Skeletal muscle tissue (tissue), 4 donors: ENCODE data around the gene ZSWIM4. TPM values are rescaled to one million over a fixed set of nuclear protein-coding genes. Genes with fewer than 3 reads are reported as not detected.
"Not testable (repeated sequence)": the region's sequence is repeated elsewhere in the genome, so short reads cannot be mapped to it uniquely, and the experiment has no call there.

Source experiments
- H3K27ac ChIP-seq: one replicate; pipeline ENCODE4 v1.7.0; 2013; ENCODE audit warnings: mild to moderate bottlenecking, low read depth, low read length, inconsistent platforms
- H3K27me3 ChIP-seq, 3 donors: one replicate each; pipeline ENCODE4 v1.7.0; 2013; ENCODE audit warnings: low read length in 3 of 3; ENCODE audit not compliant: control insufficient read depth in 3 of 3, insufficient read depth in 3 of 3
- H3K36me3 ChIP-seq, 3 donors: one replicate each; pipeline ENCODE4 v1.7.0; 2013; ENCODE audit warnings: low read length in 3 of 3; ENCODE audit not compliant: control insufficient read depth in 3 of 3, insufficient read depth in 3 of 3
- H3K4me1 ChIP-seq, 3 donors: one replicate each; pipeline ENCODE4 v1.7.0; 2013; ENCODE audit warnings: low read length in 3 of 3, mild to moderate bottlenecking in 3 of 3; ENCODE audit not compliant: control insufficient read depth in 3 of 3, insufficient read depth in 3 of 3
- H3K4me3 ChIP-seq, 3 donors: one replicate each; pipeline ENCODE4 v1.7.0; 2013; ENCODE audit warnings: low read length in 3 of 3
- H3K9ac ChIP-seq, 3 donors: one replicate each; pipeline ENCODE4 v1.7.0; 2013; ENCODE audit warnings: low read length in 3 of 3, mild to moderate bottlenecking in 3 of 3, moderate library complexity in 2 of 3, low read depth in 1 of 3
- H3K9me3 ChIP-seq, 3 donors: one replicate each; pipeline ENCODE4 v1.7.0; 2013; ENCODE audit warnings: low read length in 3 of 3; ENCODE audit not compliant: control insufficient read depth in 3 of 3
- total RNA-seq: library from RNA; depleted of rRNA; stranded (reverse); fragments of >200 nt; gene quantifications from one replicate; pipeline ENCODE4 v1.2.3, GENCODE V29; 2014
- donor health status: Osteomylitis.

The ZSWIM4 gene
- total RNA-seq, 1 donor from 2014 or later = 2.6 TPM

GRCh38 chr19:13774217-13775191, 20.7 kb upstream of the ZSWIM4 start, which contains the start of gene C19orf53:
C19orf53 (plus strand) TSS chr19:13774456; CDS start chr19:13774478, 22 bp downstream.
- no peaks in the 10 kb centered on the region for H3K9me3 ChIP-seq
- peak within 1 kb of the TSS; percentile 67 for H3K27ac ChIP-seq
- peak within 1 kb of the TSS; percentile 75 to 94 (median 85) for H3K4me3 ChIP-seq
- peaks cover 13 to 20% (median 16%) of the 10 kb centered on the region in 3 donors for H3K4me1 ChIP-seq
- H3K36me3 ChIP-seq = peaks cover 31 to 43% (median 39%) of the 10 kb centered on the region in 3 donors
- H3K9ac ChIP-seq = peak within 1 kb of the TSS; percentile 93 to 98 (median 97)
- H3K27me3 ChIP-seq = no peaks in the 10 kb centered on the region

GRCh38 chr19:13778398-13778797, 16.8 kb upstream of the ZSWIM4 start:
- Histone ChIP-seq H3K36me3 (peaks cover 25 to 30% (median 29%) of the 10 kb centered on the region in 3 donors), H3K27ac (no peak overlapping the region), H3K9ac (peak overlapping the region in 1 of 3 donors; percentile 12), H3K9me3 (no peaks in the 10 kb centered on the region), H3K27me3 (no peaks in the 10 kb centered on the region), H3K4me1 (peaks cover 13 to 21% (median 20%) of the 10 kb centered on the region in 3 donors), H3K4me3 (no peak overlapping the region)

GRCh38 chr19:13778847-13779246, 16.4 kb upstream of the ZSWIM4 start:
- Histone ChIP-seq H3K4me1 (peaks cover 13 to 20% (median 19%) of the 10 kb centered on the region in 3 donors), H3K9ac (peak overlapping the region in 1 of 3 donors; percentile 12), H3K9me3 (no peaks in the 10 kb centered on the region), H3K27me3 (no peaks in the 10 kb centered on the region), H3K4me3 (no peak overlapping the region), H3K27ac (no peak overlapping the region), H3K36me3 (peaks cover 25 to 30% (median 29%) of the 10 kb centered on the region in 3 donors)

- not testable (repeated sequence) for H3K27me3 ChIP-seq, H3K9me3 ChIP-seq, H3K9ac ChIP-seq, H3K27ac ChIP-seq, H3K4me3 ChIP-seq
- peaks cover 25 to 30% (median 29%) of the 10 kb centered on the region in 3 donors for H3K36me3 ChIP-seq
- peaks cover 13 to 19% (median 15%) of the 10 kb centered on the region in 3 donors for H3K4me1 ChIP-seq
These were observed 15.4 kb upstream of the ZSWIM4 start for GRCh38 chr19:13779794-13780193.

GRCh38 chr19:13781547-13781946, 13.7 kb upstream of the ZSWIM4 start:
- Histone ChIP-seq H3K4me3 (no peak overlapping the region), H3K27me3 (peaks cover 0 to 3% (median 0%) of the 10 kb centered on the region in 3 donors), H3K27ac (peak overlapping the region; percentile 37), H3K4me1 (peaks cover 4 to 12% (median 10%) of the 10 kb centered on the region in 3 donors), H3K9ac (no peak overlapping the region), H3K9me3 (no peaks in the 10 kb centered on the region), H3K36me3 (peaks cover 21 to 25% (median 25%) of the 10 kb centered on the region in 3 donors)

GRCh38 chr19:13782537-13782936, 12.7 kb upstream of the ZSWIM4 start:
- Histone ChIP-seq H3K27ac (no peak overlapping the region), H3K36me3 (peaks cover 18 to 19% (median 19%) of the 10 kb centered on the region in 3 donors), H3K27me3 (peaks cover 0 to 5% (median 3%) of the 10 kb centered on the region in 3 donors), H3K9me3 (no peaks in the 10 kb centered on the region), H3K4me1 (peaks cover 6 to 13% (median 8%) of the 10 kb centered on the region in 3 donors), H3K4me3 (no peak overlapping the region), H3K9ac (no peak overlapping the region)

- Histone ChIP-seq H3K9ac (no peak overlapping the region), H3K27me3 (peaks cover 0 to 7% (median 3%) of the 10 kb centered on the region in 3 donors), H3K36me3 (peaks cover 6 to 7% (median 6%) of the 10 kb centered on the region in 3 donors), H3K4me3 (no peak overlapping the region), H3K4me1 (peaks cover 13 to 20% (median 17%) of the 10 kb centered on the region in 3 donors), H3K27ac (no peak overlapping the region), H3K9me3 (no peaks in the 10 kb centered on the region)
These were observed 11.4 kb upstream of the ZSWIM4 start for GRCh38 chr19:13783565-13784500.

GRCh38 chr19:13784731-13785452, 10.4 kb upstream of the ZSWIM4 start:
- Histone ChIP-seq H3K27ac (no peak overlapping the region), H3K9ac (peak overlapping the region in 2 of 3 donors; percentile 43 to 50), H3K9me3 (no peaks in the 10 kb centered on the region), H3K36me3 (no peaks in the 10 kb centered on the region), H3K4me1 (peaks cover 13 to 21% (median 19%) of the 10 kb centered on the region in 3 donors), H3K27me3 (peaks cover 0 to 7% (median 3%) of the 10 kb centered on the region in 3 donors), H3K4me3 (peak overlapping the region; percentile 9 to 45 (median 35))

- no peak overlapping the region for H3K9ac ChIP-seq
- peaks cover 0 to 7% (median 3%) of the 10 kb centered on the region in 3 donors for H3K27me3 ChIP-seq
- H3K4me3 ChIP-seq = no peak overlapping the region
- no peaks in the 10 kb centered on the region for H3K9me3 ChIP-seq
- no peaks in the 10 kb centered on the region for H3K36me3 ChIP-seq
- peaks cover 13 to 19% (median 17%) of the 10 kb centered on the region in 3 donors for H3K4me1 ChIP-seq
- peak overlapping the region; percentile 67 for H3K27ac ChIP-seq
These were observed 6.3 kb upstream of the ZSWIM4 start for GRCh38 chr19:13788991-13789390.
